Lower lobe of right lung (tissue), 2 donors: ENCODE measurements around the gene MRPL38. TPM values are rescaled to one million over a fixed set of nuclear protein-coding genes. Genes with fewer than 3 reads are reported as not detected.
"Not testable (repeated sequence)": the region's sequence is repeated elsewhere in the genome, so short reads cannot be mapped to it uniquely, and the experiment has no call there.

ENCODE experiments used
- ATAC-seq, 2 donors: fragments of 200-7000 bp; cut with Tn5 transposase; one replicate each; pipeline ENCODE4 v1.9.1; 2020 to 2022; ENCODE audit warnings: mild to moderate bottlenecking in 2 of 2, moderate library complexity in 2 of 2
- DNase-seq: peaks from one replicate; pipeline ENCODE4 v3.0.0-alpha.2; 2020
- H3K27ac ChIP-seq: fragments of 200-600 bp; one replicate; pipeline ENCODE4 v1.8.0; 2022
- H3K27me3 ChIP-seq: fragments of 200-600 bp; one replicate; pipeline ENCODE4 v1.8.0; 2022; ENCODE audit warnings: low read depth
- H3K36me3 ChIP-seq: fragments of 200-600 bp; one replicate; pipeline ENCODE4 v1.8.0; 2022; ENCODE audit warnings: mild to moderate bottlenecking
- H3K4me1 ChIP-seq: fragments of 200-600 bp; one replicate; pipeline ENCODE4 v1.8.0; 2022
- H3K4me3 ChIP-seq: fragments of 200-600 bp; one replicate; pipeline ENCODE4 v1.8.0; 2022; ENCODE audit warnings: mild to moderate bottlenecking
- H3K9me3 ChIP-seq: fragments of 200-600 bp; one replicate; pipeline ENCODE4 v1.8.0; 2022
- intact Hi-C: fragments of 100-400 bp; cut with DNase I; formaldehyde crosslinking; loops from one replicate; pipeline ENCODE4 v1.11.0; 2022
- total RNA-seq: library from RNA; stranded (reverse); fragmentation: NEBNext Ultra II Directional; extraction: Animal tissue kit (Norgen Biotek cat#: 25700); gene quantifications from one replicate; pipeline ENCODE4 v1.2.1, GENCODE V29; 2021
- TF ChIP-seq, protein P1 (sequence below): fragments of 200-600 bp; IDR thresholded peaks from one replicate; pipeline ENCODE4 v1.8.0; 2022; ENCODE audit warnings: antibody characterized with exemption, mild to moderate bottlenecking
- donor health status: DM: no; HTN: yes; CAD: no; lungs with severe emphysema.

Gene MRPL38
- total RNA-seq, 1 donor from 2014 or later, result 68.9 TPM

DNA sequence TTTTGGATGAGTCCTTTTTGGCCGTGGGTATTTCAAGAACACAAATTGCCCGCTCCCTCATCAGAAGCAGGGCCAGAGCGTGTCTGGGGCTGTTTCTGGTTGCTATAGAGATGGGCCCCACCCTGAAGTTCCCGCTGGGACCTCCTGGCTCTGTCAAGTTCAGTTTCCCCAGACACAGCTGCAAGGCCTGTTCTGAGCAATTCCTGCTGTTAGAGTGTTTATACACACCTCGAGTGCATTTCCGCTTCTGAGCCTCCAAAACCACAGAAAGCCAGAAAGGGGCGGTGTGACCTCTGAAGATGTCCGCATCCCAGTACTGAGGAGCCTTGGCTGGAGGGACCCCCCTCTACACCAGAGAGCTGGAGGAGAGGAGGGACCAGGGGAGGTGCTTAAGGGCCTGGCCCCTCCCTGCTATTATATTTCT is 40.2 kb downstream of the MRPL38 start:
- no peaks in the 10 kb centered on the region for H3K36me3 ChIP-seq
- peak; percentile 64 for DNase-seq
- no peak overlapping the region for H3K4me3 ChIP-seq
- intact Hi-C loops, result no loop called here
- peaks cover 31% of the 10 kb centered on the region for H3K4me1 ChIP-seq
- no peaks in the 10 kb centered on the region for H3K27me3 ChIP-seq
- H3K27ac ChIP-seq, result peak overlapping the region; percentile 65
- H3K9me3 ChIP-seq, result no peaks in the 10 kb centered on the region
- ATAC-seq, result peak; percentile 93 to 94
- TF ChIP-seq, protein P1, sequence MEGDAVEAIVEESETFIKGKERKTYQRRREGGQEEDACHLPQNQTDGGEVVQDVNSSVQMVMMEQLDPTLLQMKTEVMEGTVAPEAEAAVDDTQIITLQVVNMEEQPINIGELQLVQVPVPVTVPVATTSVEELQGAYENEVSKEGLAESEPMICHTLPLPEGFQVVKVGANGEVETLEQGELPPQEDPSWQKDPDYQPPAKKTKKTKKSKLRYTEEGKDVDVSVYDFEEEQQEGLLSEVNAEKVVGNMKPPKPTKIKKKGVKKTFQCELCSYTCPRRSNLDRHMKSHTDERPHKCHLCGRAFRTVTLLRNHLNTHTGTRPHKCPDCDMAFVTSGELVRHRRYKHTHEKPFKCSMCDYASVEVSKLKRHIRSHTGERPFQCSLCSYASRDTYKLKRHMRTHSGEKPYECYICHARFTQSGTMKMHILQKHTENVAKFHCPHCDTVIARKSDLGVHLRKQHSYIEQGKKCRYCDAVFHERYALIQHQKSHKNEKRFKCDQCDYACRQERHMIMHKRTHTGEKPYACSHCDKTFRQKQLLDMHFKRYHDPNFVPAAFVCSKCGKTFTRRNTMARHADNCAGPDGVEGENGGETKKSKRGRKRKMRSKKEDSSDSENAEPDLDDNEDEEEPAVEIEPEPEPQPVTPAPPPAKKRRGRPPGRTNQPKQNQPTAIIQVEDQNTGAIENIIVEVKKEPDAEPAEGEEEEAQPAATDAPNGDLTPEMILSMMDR, result no peak

DNA sequence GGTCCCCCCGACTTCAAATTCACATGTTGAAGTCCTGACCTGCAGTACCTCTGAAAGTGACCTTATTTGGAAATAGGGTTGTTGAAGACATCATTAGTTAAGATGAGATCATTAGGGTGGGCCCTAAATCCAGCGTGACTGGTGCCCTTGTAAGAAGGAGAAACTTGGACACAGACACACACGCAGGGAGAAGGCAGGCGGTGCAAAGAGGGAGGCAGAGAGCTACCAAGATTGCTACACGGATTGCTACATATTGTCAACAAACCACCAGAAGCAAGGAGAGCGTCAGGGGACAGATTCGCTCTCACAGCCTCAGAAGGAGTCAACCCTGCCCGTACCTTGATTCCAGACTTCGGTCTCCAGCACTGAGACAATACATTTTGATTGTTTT is 42.8 kb downstream of the MRPL38 start:
- intact Hi-C loops, result no loop called here
- Histone ChIP-seq H3K4me3 (no peak overlapping the region), H3K27ac (no peak overlapping the region), H3K36me3 (no peaks in the 10 kb centered on the region), H3K27me3 (no peaks in the 10 kb centered on the region), H3K4me1 (peaks cover 32% of the 10 kb centered on the region), H3K9me3 (no peaks in the 10 kb centered on the region)
- no peak for DNase-seq
- ATAC-seq, result no peak
- TF ChIP-seq, protein P1, result no peak

DNA sequence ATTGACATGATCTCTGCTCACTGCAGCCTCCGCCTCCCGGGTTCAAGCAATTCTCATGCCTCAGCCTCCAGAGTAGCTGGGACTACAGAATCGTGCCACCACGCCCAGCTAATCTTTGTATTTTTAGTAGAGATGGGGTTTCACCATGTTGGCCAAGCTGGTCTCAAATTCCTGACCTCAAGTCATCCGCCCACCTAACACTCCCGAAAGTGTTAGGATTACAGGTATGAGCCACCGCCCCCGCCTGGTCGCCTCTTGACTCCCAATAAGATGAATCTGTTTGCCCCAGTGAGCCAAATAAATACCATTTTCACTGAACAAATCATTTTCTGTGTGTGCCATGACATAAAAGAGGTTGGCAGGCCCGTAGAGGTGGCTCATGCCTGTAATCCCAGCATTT is 45.3 kb downstream of the MRPL38 start:
- H3K4me3 ChIP-seq, DNase-seq, intact Hi-C loops, H3K36me3 ChIP-seq, ATAC-seq, H3K27me3 ChIP-seq, H3K9me3 ChIP-seq: not testable (repeated sequence)
- Histone ChIP-seq H3K4me1 (peaks cover 32% of the 10 kb centered on the region), H3K27ac (peak overlapping the region; percentile 73)

DNA sequence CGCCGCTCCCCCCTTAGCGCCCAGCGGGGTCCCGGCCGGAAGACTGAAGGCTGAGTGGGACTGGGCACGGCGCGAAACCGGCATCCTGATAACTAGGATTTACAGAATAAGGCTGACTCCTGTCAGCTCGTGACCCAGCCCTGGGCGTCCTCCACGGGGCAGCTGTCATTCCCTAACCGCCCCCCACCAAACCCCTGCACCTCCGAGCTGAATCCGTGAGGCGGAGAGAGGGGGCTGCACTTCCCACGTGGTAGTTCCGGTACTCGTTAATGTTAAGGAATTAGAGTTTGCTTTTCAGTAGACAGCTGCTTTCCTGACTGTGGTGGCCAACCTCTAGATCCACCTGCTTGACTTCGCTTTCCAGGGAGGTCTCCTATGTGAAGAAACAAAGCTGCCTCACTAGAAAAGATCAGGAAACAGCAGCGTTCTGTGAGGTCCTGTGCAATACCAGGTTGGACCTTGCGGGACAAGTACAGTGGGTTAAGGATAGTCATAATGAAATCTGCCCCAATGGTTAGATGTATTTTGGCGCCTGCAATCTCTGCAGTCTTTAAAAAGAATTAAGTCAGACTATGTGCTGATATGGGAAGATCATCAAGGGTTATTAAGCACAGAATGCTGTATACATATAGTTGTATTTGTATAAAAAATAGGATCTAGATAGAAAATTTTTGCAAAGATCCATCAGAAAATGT is 48.5 kb downstream of the MRPL38 start:
- peak overlapping the region; percentile 94 for H3K4me3 ChIP-seq
- TF ChIP-seq, protein P1, result no peak
- H3K9me3 ChIP-seq, result no peaks in the 10 kb centered on the region
- H3K4me1 ChIP-seq, result peaks cover 43% of the 10 kb centered on the region
- no peaks in the 10 kb centered on the region for H3K27me3 ChIP-seq
- H3K36me3 ChIP-seq, result peaks cover 15% of the 10 kb centered on the region
- DNase-seq (no peak), ATAC-seq (no peak)
- peak overlapping the region; percentile 100 for H3K27ac ChIP-seq
- intact Hi-C loops, result no loop called here

DNA sequence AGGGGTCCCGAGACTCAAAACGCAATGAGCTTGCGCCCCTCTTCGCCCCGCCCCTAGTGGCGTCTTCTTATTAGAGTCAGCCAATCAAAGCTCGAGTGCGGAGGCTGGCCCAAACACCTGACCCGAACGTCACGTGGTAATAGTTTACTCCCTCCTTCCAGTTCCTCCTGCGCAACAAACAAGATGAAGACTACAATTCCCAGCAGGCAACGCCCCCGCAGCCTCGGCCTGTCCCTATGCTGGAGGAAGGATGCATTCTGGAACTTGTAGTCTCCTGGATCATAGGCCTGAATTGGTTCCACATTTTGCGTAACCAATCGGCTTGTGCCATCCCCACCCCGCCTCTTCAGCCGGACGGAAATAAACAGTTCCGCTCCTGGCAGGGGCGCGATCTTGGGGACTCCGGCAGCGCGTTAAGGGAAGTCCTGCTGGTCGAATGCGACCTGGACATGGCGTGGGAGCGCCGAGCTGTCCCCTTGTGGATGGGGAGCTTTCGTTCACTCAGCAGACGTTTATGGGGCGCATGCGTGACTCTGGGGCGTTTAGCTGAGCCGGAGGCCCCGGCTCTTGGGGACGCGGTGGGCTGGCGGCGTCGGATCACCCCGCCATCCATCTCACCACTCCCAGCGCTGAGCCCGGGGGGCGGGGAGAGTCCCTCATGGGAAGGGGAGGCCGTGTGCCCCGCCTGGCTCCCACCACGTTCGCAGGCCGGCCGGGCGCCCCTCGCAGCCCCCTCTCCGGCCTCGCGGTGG is 49.2 kb downstream of the MRPL38 start, which contains the start of gene WBP2:
TSS of gene WBP2 (minus strand) at position 26 of the 752 bp plus-strand sequence. CDS start 38 bp downstream, outside the sequence.
- Histone ChIP-seq H3K27me3 (no peaks in the 10 kb centered on the region), H3K4me3 (peak within 1 kb of the TSS; percentile 94), H3K4me1 (peaks cover 48% of the 10 kb centered on the region), H3K9me3 (no peaks in the 10 kb centered on the region), H3K27ac (peak within 1 kb of the TSS; percentile 100), H3K36me3 (peaks cover 22% of the 10 kb centered on the region)
- peak; percentile 96 to 97 for ATAC-seq
- TF ChIP-seq, protein P1, result peak; percentile 50
- DNase-seq, result peak; percentile 99
- intact Hi-C loops, result no loop called here

DNA sequence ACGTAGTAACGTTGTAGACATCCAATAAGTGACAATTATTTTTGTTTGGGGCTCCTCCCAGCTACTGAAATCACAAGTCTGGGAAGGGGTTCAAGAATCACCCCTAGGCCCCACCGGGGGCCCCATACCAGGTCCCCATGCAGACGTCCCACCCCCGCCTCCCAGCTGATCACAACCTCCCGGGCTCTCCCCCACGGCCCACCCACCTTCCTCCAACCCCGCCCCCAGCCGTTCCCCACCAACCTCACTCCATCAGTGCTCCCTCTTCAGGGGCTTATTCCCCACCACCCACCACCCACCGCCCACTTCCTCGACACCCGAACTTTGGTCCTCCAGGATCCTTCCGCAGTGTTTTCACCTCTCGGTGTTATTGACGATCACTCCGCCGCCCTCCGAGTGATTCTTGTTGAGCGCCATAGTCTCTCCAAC is 49.8 kb downstream of the MRPL38 start:
- Histone ChIP-seq H3K27me3 (no peaks in the 10 kb centered on the region), H3K4me3 (peak overlapping the region; percentile 94), H3K4me1 (peaks cover 50% of the 10 kb centered on the region), H3K36me3 (peaks cover 28% of the 10 kb centered on the region), H3K9me3 (no peaks in the 10 kb centered on the region), H3K27ac (peak overlapping the region; percentile 100)
- intact Hi-C loops, result no loop called here
- ATAC-seq, result peak; percentile 10 to 38
- DNase-seq, result peak; percentile 74
- TF ChIP-seq, protein P1, result no peak
